GM19240 (cell line): ENCODE results near the gene FGD4.
A peak's percentile ranks its signal among the peaks of the same experiment; 100 is the strongest.

ENCODE experiments used
- DNase-seq: peaks from one replicate; pipeline ENCODE4 v3.0.0; 2011; ENCODE audit warnings: low spot score; ENCODE audit not compliant: insufficient read length

Gene FGD4

GRCh38 chr12:32671930-32672780, 272.8 kb downstream of the FGD4 start:
- DNase-seq = peak; percentile 25

DNA sequence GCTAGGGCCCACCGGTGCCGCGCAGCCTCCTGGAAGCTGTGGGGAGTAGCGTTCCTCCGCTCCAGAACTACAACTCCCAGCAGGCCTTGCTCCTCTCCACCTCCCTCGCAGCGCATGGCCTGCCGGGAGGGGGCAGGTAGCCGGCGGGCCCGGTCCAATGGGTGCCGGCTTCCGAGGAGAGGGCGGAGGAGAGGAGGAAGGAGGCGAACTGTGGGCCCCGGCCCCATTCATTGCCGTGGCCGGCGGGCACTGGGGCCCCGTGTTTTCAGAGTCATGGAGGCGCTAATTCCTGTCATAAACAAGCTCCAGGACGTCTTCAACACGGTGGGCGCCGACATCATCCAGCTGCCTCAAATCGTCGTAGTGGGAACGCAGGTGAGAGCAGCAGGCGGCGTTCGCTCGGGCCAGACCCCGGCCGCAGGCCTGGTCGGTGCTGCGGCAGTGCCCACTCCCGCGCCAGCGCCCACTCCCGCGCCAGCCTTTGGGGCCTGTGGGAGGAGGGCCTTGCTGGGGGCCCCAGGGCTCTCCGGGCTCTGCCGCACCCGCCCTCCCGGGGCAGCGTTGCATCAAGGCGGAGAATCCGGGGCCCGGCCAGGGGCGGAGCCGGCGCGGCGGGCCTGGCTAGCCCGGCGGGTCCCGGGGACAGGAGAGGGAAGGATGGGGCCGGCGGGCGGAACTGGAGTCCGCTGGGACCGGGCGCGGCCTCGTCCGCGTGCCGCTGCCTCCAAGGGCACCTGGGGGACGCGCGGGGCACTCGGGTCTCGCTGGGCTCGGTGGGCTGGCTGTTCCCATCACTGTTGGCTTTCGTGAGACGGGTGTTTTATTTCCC, 279.9 kb downstream of the FGD4 start, which contains the start of gene DNM1L:
DNM1L (plus strand) TSS at position 211 of the 829 bp plus-strand sequence; CDS start at position 274, 63 bp downstream.
- DNase-seq = peak; percentile 87

GRCh38 chr12:32679920-32680237, 280.5 kb downstream of the FGD4 start:
- DNase-seq = no peak

DNA sequence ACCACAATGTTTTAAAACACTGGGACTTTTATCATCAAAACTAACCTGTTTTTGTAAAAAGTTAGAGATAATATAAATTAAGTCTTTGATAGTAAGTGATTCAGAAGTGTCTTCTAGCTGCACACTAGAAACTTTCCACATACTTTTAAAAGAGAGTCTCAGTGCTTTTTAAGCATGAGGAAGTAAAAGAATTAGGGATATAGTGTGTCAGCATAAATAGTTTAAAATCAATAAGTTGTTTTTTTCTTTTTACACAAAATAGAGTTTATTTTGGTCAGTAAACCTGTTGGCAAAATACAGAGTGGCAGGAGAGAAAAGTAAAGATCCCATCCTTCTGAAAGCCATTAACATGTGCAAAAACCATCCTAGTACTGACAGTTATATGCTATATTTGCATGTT, 281.4 kb downstream of the FGD4 start:
- no peak for DNase-seq

GRCh38 chr12:32681272-32681671, 281.9 kb downstream of the FGD4 start:
- no peak for DNase-seq

DNA sequence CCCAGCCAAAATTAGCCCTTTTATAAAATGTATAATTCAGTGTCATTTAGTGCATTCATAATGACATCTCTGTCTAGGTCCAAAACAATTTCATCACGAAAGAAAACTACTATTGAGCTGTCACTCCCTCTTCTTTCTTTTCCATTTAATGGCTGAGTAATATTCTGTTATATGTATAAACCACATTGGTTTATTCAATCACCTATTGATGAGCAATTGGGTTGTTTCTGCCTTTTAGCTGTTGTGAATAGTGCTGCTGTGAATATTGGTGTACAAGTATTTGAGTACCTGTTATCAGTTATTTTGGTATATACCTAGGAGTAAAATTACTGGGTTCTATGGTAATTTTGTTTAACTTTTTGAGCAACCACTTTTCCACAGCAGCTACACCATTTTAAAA, 287.0 kb downstream of the FGD4 start:
- DNase-seq = no peak

DNA sequence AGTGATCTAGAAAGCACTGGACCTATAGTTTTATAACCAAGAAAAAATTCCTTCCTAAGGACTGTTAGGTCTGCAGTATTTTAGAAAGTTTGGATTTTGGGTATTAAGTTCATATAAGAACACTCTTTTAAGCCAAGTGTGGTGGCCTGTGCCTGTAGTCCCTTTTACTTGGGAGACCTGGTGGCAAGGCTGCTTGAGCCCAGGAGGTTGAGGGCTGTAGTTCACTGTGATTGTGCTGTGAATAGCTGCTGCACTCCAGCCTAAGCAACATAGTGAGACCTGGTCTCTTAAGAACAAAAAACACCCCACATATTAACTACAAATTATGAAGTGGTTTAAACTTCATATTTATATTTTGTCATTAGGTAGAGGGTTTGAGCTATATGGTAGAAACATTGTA, 289.4 kb downstream of the FGD4 start:
- DNase-seq = no peak

DNA sequence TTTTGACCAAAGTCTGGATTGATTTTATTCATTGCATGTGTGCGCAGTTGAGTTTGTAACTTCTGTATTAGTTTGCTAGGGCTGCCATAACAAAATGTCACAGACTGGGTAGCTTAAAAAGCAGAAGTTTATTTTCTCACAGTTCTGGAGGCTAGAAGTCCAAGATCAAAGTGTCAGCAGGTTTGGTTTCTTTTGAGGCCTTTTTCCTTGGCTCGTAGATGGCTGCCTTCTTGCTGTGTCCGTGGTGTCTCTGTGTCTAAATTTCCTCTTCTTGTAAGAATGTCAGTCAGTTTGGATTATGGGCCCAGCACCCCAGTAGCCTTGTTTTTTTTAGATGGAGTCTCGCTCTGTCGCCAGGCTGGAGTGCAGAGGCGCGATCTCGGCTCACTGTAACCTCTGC, 291.6 kb downstream of the FGD4 start:
- DNase-seq = no peak

- no peak for DNase-seq
Measured at GRCh38 chr12:32692358-32692757, 293.0 kb downstream of the FGD4 start.

GRCh38 chr12:32693036-32693435, 293.7 kb downstream of the FGD4 start:
- DNase-seq = no peak
